Thyroid gland (tissue), 4 donors: Measurements from ENCODE around the gene CENPX.

ENCODE experiments used
- CTCF ChIP-seq, 6 experiments: fragments of 200-600 bp in 3 of 6; fragments of 450-650 bp in 3 of 6; sonication (generic) in 3 of 6; IDR thresholded peaks; one replicate each; pipeline ENCODE4 v1.5.1; 2016 to 2019; ENCODE audit warnings: antibody characterized with exemption in 6 of 6, mild to moderate bottlenecking in 2 of 6, inconsistent platforms in 1 of 6, moderate library complexity in 1 of 6
- POLR2A ChIP-seq, 2 donors: fragments of 450-650 bp; IDR thresholded peaks; one replicate each; pipeline ENCODE4 v1.6.1; 2017; ENCODE audit warnings: antibody characterized with exemption in 2 of 2, mild to moderate bottlenecking in 2 of 2, moderate library complexity in 1 of 2

GRCh38 chr17:82020572-82021106, 2.0 kb downstream of the CENPX start:
- TF ChIP-seq CTCF (IDR thresholded peaks at IDR 0.05) = no peak
- TF ChIP-seq POLR2A (IDR thresholded peaks at IDR 0.05) = no peak
